ENCODE data around the gene OR1C1. TPM values are rescaled to one million over a fixed set of nuclear protein-coding genes. Genes with fewer than 3 reads are reported as not detected.
"Not testable (repeated sequence)": the region's sequence is repeated elsewhere in the genome, so short reads cannot be mapped to it uniquely, and the experiment has no call there.

OR1C1 gene, protein sequence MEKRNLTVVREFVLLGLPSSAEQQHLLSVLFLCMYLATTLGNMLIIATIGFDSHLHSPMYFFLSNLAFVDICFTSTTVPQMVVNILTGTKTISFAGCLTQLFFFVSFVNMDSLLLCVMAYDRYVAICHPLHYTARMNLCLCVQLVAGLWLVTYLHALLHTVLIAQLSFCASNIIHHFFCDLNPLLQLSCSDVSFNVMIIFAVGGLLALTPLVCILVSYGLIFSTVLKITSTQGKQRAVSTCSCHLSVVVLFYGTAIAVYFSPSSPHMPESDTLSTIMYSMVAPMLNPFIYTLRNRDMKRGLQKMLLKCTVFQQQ
- not detected in 2 replicates for total RNA-seq

DNA sequence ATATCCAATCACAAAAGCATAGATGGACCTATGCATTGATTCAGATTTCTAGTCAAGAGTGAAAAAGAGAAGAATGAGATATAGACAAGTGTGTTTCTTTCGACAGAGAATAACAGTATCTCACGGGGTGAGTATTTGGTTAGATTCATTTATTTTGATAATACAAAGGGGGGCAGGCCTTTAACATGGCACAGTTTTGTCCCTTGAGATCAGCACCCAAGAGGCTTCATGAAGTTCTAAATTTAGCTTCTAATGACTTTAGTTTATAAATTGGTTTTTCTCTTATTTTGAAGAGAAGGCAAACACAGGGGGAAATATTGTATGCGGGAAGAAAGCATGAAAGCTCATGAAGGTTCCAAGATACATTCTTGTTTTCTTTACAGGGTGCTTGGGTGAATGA is at the start of gene OR1C1:
Gene OR1C1, minus strand, starts transcription at position 101 of the 400 bp plus-strand sequence. CDS start 2,150 bp downstream, outside the sequence.
- Histone ChIP-seq H3K9me3 (ENCODE audit: low read depth, low read length) (no peaks in the 10 kb centered on the region), H2AFZ (ENCODE audit: low read length) (no peak within 1 kb of the TSS), H3K36me3 (ENCODE audit: insufficient read depth, low read length) (no peaks in the 10 kb centered on the region), H4K20me1 (ENCODE audit: insufficient read depth, low read length) (no peaks in the 10 kb centered on the region), H3K27ac (ENCODE audit: low read depth, low read length) (no peak within 1 kb of the TSS), H3K4me2 (ENCODE audit: insufficient read depth, low read length) (no peak within 1 kb of the TSS), H3K4me3 (ENCODE audit: insufficient read depth, low read length) (no peak within 1 kb of the TSS), H3K27me3 (ENCODE audit: insufficient read depth, low read length) (no peaks in the 10 kb centered on the region), H3K4me1 (ENCODE audit: insufficient read depth, low read length) (no peaks in the 10 kb centered on the region), H3K79me2 (ENCODE audit: insufficient read depth, low read length) (no peaks in the 10 kb centered on the region)
- DNase-seq (ENCODE audit: insufficient read length, low spot score, missing footprints): no peak
- TF ChIP-seq, protein P1, sequence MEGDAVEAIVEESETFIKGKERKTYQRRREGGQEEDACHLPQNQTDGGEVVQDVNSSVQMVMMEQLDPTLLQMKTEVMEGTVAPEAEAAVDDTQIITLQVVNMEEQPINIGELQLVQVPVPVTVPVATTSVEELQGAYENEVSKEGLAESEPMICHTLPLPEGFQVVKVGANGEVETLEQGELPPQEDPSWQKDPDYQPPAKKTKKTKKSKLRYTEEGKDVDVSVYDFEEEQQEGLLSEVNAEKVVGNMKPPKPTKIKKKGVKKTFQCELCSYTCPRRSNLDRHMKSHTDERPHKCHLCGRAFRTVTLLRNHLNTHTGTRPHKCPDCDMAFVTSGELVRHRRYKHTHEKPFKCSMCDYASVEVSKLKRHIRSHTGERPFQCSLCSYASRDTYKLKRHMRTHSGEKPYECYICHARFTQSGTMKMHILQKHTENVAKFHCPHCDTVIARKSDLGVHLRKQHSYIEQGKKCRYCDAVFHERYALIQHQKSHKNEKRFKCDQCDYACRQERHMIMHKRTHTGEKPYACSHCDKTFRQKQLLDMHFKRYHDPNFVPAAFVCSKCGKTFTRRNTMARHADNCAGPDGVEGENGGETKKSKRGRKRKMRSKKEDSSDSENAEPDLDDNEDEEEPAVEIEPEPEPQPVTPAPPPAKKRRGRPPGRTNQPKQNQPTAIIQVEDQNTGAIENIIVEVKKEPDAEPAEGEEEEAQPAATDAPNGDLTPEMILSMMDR (IDR thresholded peaks at IDR 0.05; ENCODE audit: extremely low read depth, low read depth, low read length): no peak

DNA sequence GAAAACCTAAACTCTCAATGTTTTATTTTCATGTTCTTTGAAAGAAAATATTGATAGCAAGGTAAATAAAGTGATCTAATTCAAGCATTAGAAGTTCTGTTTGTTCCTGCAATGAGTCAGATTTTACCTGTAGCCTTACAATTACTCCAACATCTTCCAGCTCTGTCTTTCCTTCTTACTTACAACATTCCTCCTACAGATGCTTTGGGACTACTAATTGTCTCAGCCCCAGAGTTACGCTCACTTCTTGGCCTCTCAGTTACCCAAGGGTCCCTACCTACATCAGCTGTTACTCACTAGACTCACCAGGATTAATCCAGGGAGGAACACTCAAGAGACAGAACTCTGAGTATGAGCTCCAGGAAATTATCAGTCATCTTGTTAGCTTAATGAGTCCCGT is 37.2 kb upstream of the OR1C1 start:
- DNase-seq (ENCODE audit: insufficient read length, low spot score, missing footprints): no peak
- no peak overlapping the region for H3K4me3 ChIP-seq (ENCODE audit: insufficient read depth, low read length)
- H3K27ac ChIP-seq (ENCODE audit: low read depth, low read length): no peak overlapping the region
- H4K20me1 ChIP-seq (ENCODE audit: insufficient read depth, low read length): no peaks in the 10 kb centered on the region
- no peak overlapping the region for H3K4me2 ChIP-seq (ENCODE audit: insufficient read depth, low read length)
- H3K4me1 ChIP-seq (ENCODE audit: insufficient read depth, low read length): no peaks in the 10 kb centered on the region
- H3K79me2 ChIP-seq (ENCODE audit: insufficient read depth, low read length): no peaks in the 10 kb centered on the region
- TF ChIP-seq, protein P1 (IDR thresholded peaks at IDR 0.05; ENCODE audit: extremely low read depth, low read depth, low read length): no peak
- H3K36me3 ChIP-seq (ENCODE audit: insufficient read depth, low read length): no peaks in the 10 kb centered on the region
- H2AFZ ChIP-seq (ENCODE audit: low read length): no peak overlapping the region
- H3K9me3 ChIP-seq (ENCODE audit: low read depth, low read length): peaks cover 6% of the 10 kb centered on the region
- H3K27me3 ChIP-seq (ENCODE audit: insufficient read depth, low read length): no peaks in the 10 kb centered on the region

DNA sequence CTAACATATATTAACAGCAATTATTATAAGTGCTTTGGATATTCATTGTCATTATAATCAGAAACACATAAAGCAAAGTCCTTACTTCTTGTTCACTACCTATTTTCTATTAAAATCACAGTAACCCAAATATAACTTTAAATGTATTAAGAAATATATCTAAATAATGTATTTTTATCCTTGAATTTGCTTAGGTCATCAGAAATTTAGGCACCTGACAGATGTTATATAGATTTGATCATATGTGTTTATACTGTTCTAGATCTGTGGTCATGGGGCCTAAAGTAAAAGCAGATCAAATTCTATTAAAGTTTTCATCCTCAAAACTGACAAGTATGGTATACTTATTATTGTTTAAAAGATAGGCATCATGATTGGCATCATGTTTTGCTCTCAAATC is 9.2 kb upstream of the OR1C1 start:
- Histone ChIP-seq H3K27ac (ENCODE audit: low read depth, low read length) (no peak overlapping the region), H3K4me3 (ENCODE audit: insufficient read depth, low read length) (no peak overlapping the region), H2AFZ (ENCODE audit: low read length) (no peak overlapping the region), H3K4me1 (ENCODE audit: insufficient read depth, low read length) (no peaks in the 10 kb centered on the region), H3K9me3 (ENCODE audit: low read depth, low read length) (no peaks in the 10 kb centered on the region), H4K20me1 (ENCODE audit: insufficient read depth, low read length) (no peaks in the 10 kb centered on the region), H3K4me2 (ENCODE audit: insufficient read depth, low read length) (no peak overlapping the region), H3K79me2 (ENCODE audit: insufficient read depth, low read length) (no peaks in the 10 kb centered on the region), H3K27me3 (ENCODE audit: insufficient read depth, low read length) (no peaks in the 10 kb centered on the region), H3K36me3 (ENCODE audit: insufficient read depth, low read length) (no peaks in the 10 kb centered on the region)
- TF ChIP-seq, protein P1 (IDR thresholded peaks at IDR 0.05; ENCODE audit: extremely low read depth, low read depth, low read length): no peak
- no peak for DNase-seq (ENCODE audit: insufficient read length, low spot score, missing footprints)

DNA sequence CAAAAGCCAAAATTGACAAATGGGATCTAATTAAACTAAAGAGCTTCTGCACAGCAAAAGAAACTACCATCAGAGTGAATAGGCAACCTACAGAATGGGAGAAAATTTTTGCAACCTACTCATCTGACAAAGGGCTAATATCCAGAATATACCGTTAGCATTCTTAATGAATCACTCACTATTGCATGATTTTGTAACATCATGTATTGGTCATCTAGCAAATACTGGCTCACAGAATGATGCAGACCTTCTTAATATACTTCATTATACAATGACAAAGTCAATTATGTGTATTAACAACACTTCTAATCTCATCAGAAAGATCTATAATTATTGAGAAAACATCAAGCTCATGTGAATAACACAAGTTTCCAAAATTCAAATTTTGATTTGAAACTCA is 6.0 kb downstream of the OR1C1 start:
- H3K9me3 ChIP-seq (ENCODE audit: low read depth, low read length); H3K4me2 ChIP-seq (ENCODE audit: insufficient read depth, low read length); DNase-seq (ENCODE audit: insufficient read length, low spot score, missing footprints); H2AFZ ChIP-seq (ENCODE audit: low read length); H3K36me3 ChIP-seq (ENCODE audit: insufficient read depth, low read length); H3K4me1 ChIP-seq (ENCODE audit: insufficient read depth, low read length); H3K4me3 ChIP-seq (ENCODE audit: insufficient read depth, low read length); H4K20me1 ChIP-seq (ENCODE audit: insufficient read depth, low read length); H3K27ac ChIP-seq (ENCODE audit: low read depth, low read length); H3K79me2 ChIP-seq (ENCODE audit: insufficient read depth, low read length); H3K27me3 ChIP-seq (ENCODE audit: insufficient read depth, low read length): not testable (repeated sequence)

Data from osteoblast (primary cell).